Endothelial cell (in vitro differentiated cells): ENCODE measurements around the gene NEB. TPM values are rescaled to one million over a fixed set of nuclear protein-coding genes. Genes with fewer than 3 reads are reported as not detected.

ENCODE experiments used
- DNase-seq: peaks from one replicate; pipeline ENCODE4 v3.0.0; 2021; ENCODE audit warnings: low spot score
- H3K27ac Mint-ChIP-seq: one replicate; pipeline ENCODE4 v1.8.0; 2021; ENCODE audit warnings: mixed read lengths, inconsistent platforms; ENCODE audit not compliant: unreplicated experiment
- H3K27me3 Mint-ChIP-seq: one replicate; pipeline ENCODE4 v1.8.0; 2021; ENCODE audit warnings: mild to moderate bottlenecking, moderate library complexity, mixed read lengths, inconsistent platforms; ENCODE audit not compliant: unreplicated experiment
- H3K36me3 Mint-ChIP-seq: one replicate; pipeline ENCODE4 v1.8.0; 2021; ENCODE audit warnings: mild to moderate bottlenecking, low read depth, mixed read lengths, inconsistent platforms; ENCODE audit not compliant: unreplicated experiment
- H3K4me1 Mint-ChIP-seq: one replicate; pipeline ENCODE4 v1.8.0; 2021; ENCODE audit warnings: mild to moderate bottlenecking, mixed read lengths, inconsistent platforms; ENCODE audit not compliant: unreplicated experiment
- H3K4me3 Mint-ChIP-seq: one replicate; pipeline ENCODE4 v1.8.0; 2021; ENCODE audit warnings: mild to moderate bottlenecking, mixed read lengths, inconsistent platforms; ENCODE audit not compliant: unreplicated experiment
- H3K9me3 Mint-ChIP-seq: one replicate; pipeline ENCODE4 v1.8.0; 2021; ENCODE audit warnings: mixed read lengths, inconsistent platforms; ENCODE audit not compliant: unreplicated experiment
- CTCF ChIP-seq: fragments of 200-600 bp; sonication (generic); IDR thresholded peaks from one replicate; pipeline ENCODE4 v1.5.0; 2021; ENCODE audit warnings: antibody characterized with exemption; ENCODE audit not compliant: unreplicated experiment
- total RNA-seq: library from RNA; stranded (reverse); fragmentation: NEBNext Ultra II Directional; extraction: Animal tissue kit (Norgen Biotek cat#: 25700); gene quantifications from one replicate; pipeline ENCODE4 v1.2.1, GENCODE V29; 2021; ENCODE audit not compliant: unreplicated experiment

Gene NEB
- total RNA-seq, 1 donor from 2014 or later = 0.64 TPM

GRCh38 chr2:151470556-151470955, 263.7 kb downstream of the NEB start:
- H3K4me1 Mint-ChIP-seq = peaks cover 2% of the 10 kb centered on the region
- no peak for DNase-seq
- H3K27me3 Mint-ChIP-seq = no peaks in the 10 kb centered on the region
- TF ChIP-seq CTCF = no peak
- H3K4me3 Mint-ChIP-seq = peak overlapping the region; percentile 8
- peaks cover 39% of the 10 kb centered on the region for H3K36me3 Mint-ChIP-seq
- no peak overlapping the region for H3K27ac Mint-ChIP-seq
- no peaks in the 10 kb centered on the region for H3K9me3 Mint-ChIP-seq

GRCh38 chr2:151465771-151466170, 268.5 kb downstream of the NEB start:
- Mint-ChIP-seq H3K9me3 (no peaks in the 10 kb centered on the region), H3K4me1 (no peaks in the 10 kb centered on the region), H3K4me3 (peak overlapping the region; percentile 1), H3K27ac (no peak overlapping the region), H3K27me3 (no peaks in the 10 kb centered on the region), H3K36me3 (peaks cover 42% of the 10 kb centered on the region)
- no peak for TF ChIP-seq CTCF
- no peak for DNase-seq

- no peak for TF ChIP-seq CTCF
- DNase-seq = no peak
- H3K4me3 Mint-ChIP-seq = no peak overlapping the region
- no peak overlapping the region for H3K27ac Mint-ChIP-seq
- H3K4me1 Mint-ChIP-seq = no peaks in the 10 kb centered on the region
- H3K9me3 Mint-ChIP-seq = no peaks in the 10 kb centered on the region
- H3K36me3 Mint-ChIP-seq = peaks cover 20% of the 10 kb centered on the region
- H3K27me3 Mint-ChIP-seq = peaks cover 2% of the 10 kb centered on the region
Observed at GRCh38 chr2:151459358-151459757, 274.9 kb downstream of the NEB start.

GRCh38 chr2:151439127-151439526, 295.1 kb downstream of the NEB start:
- H3K27me3 Mint-ChIP-seq = no peaks in the 10 kb centered on the region
- H3K27ac Mint-ChIP-seq = no peak overlapping the region
- DNase-seq = no peak
- H3K9me3 Mint-ChIP-seq = no peaks in the 10 kb centered on the region
- no peaks in the 10 kb centered on the region for H3K4me1 Mint-ChIP-seq
- no peak overlapping the region for H3K4me3 Mint-ChIP-seq
- peaks cover 27% of the 10 kb centered on the region for H3K36me3 Mint-ChIP-seq
- TF ChIP-seq CTCF = no peak

GRCh38 chr2:151438506-151438905, 295.8 kb downstream of the NEB start:
- TF ChIP-seq CTCF = no peak
- no peak overlapping the region for H3K4me3 Mint-ChIP-seq
- H3K9me3 Mint-ChIP-seq = no peaks in the 10 kb centered on the region
- DNase-seq = no peak
- H3K27ac Mint-ChIP-seq = no peak overlapping the region
- H3K27me3 Mint-ChIP-seq = no peaks in the 10 kb centered on the region
- no peaks in the 10 kb centered on the region for H3K4me1 Mint-ChIP-seq
- H3K36me3 Mint-ChIP-seq = peaks cover 27% of the 10 kb centered on the region
